Activated CD4-positive, alpha-beta T cell treated with anti-CD3 and anti-CD28 coated beads for 48 hours (primary cell): Measurements from ENCODE around the gene EML4.

Source experiments
- DNase-seq: peaks from one replicate; pipeline ENCODE4 v3.0.0-alpha.2; 2020

The EML4 gene

GRCh38 chr2:42138163-42139015 is 30.8 kb upstream of the EML4 start:
- no peak for DNase-seq

- DNase-seq: no peak
Measured at GRCh38 chr2:42139101-42139500, 30.1 kb upstream of the EML4 start.

- DNase-seq: no peak
Measured at GRCh38 chr2:42140496-42140895, 28.7 kb upstream of the EML4 start.

DNA sequence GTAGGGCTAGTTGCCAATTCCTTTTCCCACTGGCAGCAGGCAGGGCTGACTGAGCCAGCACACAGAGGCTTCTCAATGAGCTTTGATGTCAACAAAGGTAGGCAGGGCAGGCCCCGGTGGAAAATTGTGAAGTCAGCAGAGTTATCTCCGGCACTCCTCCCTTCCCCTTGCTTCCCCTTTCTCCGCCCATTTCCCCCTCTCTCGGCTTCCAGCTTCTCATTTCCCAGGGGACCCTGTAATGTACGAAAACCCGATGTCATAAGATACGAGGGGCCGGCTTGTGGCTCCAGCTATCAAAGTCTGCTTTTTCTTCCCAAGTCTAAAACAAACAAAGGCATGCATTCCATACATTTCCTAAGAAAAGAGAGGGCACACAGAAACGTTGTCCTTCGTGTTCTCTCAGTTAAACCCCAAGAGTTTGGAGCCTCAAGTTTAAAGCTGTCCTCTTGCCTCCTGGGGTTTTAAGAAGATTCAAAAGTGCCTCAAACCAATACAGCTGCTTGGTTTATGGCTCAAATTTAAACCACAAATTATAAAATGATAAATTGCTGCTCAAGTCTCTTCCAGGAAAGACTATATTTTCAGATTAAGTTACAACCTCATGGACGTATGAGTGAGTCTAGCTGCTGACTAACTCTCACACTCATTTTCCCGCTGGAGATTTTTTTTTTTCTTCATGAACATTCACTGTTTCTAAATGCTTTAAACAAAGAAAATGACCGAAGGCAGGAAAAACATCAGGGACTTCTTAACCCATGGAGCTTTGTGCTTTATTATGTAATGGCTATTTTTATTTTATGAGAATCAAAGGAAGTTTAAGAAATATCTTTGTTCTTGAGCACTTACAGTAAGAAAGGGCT is 27.2 kb upstream of the EML4 start:
- DNase-seq: peak; percentile 13

DNA sequence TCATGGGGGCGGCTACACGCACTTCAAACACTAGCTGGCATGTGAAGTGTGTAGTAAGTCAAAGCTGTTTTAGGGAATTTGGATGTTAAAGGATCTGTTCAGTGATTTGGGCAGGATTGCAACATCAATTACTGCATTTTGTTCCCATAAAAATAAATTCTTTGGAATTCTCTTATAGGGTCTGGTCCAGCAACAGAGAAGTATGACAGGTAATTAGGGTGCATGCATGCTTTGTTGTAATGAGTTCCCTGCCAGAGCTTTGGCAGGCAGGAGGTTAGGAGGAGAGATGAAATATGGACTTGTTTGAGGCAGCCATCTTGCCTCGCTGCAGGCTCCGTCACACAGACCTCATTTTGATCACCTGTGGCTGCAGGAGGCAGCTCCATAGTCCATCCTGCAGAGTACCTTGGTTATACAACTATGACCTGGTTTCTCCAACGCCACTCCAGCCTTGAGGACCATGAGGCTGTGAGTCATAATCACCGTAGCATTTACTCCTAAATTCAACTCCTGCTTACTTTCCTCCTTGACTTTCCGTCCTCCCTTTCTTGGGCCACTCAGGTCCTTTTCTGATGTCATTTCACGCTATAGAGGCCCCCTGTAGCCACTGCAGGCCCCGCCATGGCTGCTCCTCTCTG is 26.5 kb upstream of the EML4 start:
- no peak for DNase-seq

GRCh38 chr2:42147641-42148274 is 21.4 kb upstream of the EML4 start:
- no peak for DNase-seq

DNA sequence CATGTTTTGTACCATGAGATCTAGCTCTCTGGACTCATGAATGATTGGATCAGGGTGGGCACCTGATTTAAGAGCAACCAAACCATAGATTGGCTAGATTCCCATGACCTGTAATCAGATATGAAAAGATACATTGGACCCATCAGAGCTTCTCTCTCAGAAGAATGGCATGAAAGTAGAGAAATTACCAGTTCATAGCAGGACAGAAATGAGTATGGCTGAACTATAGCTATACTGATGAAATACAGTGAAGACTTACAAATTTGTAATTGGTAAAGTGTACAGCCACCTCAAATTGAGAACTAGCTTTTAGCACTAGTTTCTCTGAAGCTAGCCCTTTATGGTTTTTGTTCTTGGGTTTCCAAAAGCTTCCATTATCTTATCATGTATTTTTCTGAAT is 19.0 kb upstream of the EML4 start:
- no peak for DNase-seq

GRCh38 chr2:42153944-42154581 is 15.1 kb upstream of the EML4 start:
- DNase-seq: no peak

GRCh38 chr2:42156721-42157120 is 12.4 kb upstream of the EML4 start:
- no peak for DNase-seq

DNA sequence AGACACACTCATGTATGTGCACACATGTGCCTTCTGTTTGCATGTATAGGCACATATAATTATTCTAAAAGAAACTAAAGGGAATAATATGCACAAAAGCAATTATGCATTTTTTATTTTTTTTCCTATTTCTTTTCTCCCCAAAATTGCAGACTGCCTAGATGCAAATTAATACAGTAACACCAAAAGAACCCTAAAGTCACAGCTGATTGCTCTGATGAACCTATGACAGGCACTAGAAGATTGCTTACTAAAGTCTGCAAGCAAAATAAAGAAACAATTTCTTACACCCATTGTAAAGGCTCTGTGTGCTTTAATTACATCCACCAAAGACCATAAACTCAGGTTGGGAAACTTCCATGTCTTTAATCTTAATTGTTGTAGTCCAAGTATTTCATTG is 7.7 kb upstream of the EML4 start:
- no peak for DNase-seq

- DNase-seq: no peak
Measured at GRCh38 chr2:42163444-42164045, 5.6 kb upstream of the EML4 start.

- no peak for DNase-seq
Measured at GRCh38 chr2:42164046-42164445, 5.1 kb upstream of the EML4 start.

DNA sequence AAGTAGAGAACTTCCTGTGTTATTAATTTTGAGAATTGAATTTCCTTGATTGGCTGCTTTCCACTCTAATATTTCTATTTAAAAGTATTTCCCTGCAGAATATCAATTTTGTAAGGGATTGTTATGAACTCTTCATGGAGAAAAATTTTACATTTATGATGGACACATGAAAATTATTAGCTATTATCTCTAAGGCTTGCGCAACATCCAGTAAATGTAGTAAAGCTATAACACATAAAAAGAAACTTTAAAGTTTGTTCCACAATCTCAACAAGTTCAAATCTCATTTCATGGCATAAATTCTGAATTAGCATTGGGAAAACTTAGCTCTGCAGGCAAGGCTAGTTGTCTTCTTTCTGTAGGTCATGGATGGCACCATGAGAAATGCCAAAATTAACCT is 4.2 kb upstream of the EML4 start:
- DNase-seq: no peak

DNA sequence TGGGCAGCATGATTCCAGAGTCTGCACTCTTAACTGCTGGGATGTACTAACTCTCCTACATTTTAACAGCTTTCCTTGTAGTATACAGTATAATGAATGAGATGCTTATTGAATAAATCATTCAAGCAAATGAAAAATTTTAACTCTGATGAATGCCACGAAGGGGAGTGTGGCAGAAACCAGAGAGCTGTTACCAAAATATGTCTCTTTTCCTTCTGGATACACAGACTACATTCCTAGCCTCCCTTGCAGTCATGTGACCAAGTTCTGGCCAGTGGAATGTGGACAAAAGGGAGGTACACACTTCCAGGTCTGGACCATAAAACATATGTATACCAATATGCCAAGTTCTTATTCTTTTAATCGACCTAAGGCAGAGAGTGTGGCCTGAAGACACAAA is 1.7 kb upstream of the EML4 start:
- DNase-seq: no peak

- DNase-seq: no peak
Measured at GRCh38 chr2:42168459-42169099, 574 bp upstream of the EML4 start.

DNA sequence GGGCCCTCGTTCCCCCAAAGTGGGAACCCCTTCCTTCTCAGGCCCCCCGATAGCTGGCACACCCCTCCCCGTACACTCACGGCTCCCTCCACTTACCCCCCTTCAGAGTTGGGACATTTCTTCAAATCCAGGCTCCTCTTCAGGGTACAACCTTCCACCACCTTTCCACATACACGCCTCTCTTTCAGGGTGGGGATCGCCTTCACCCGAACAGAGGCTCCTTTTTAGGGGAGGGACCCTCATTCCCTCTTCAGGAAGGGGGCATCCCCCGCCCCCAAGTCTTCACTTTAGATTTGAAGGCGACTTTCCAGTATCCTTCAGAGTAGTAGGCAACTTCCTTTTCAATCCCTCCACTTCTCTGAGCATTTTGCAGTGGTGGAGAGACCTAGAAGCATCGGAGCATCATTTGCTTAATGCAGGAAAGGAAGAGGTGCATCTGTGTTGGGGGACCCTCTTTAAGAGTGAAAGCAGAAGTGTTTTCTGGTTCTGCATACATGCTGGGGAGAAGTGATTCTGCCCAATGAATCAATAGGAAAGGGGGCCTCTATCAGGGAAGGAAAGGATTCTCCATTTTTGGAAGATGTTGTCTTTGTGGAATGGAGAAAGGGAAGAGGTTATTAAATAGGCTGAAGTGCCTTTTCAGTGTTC is 845 bp downstream of the EML4 start:
- no peak for DNase-seq

DNA sequence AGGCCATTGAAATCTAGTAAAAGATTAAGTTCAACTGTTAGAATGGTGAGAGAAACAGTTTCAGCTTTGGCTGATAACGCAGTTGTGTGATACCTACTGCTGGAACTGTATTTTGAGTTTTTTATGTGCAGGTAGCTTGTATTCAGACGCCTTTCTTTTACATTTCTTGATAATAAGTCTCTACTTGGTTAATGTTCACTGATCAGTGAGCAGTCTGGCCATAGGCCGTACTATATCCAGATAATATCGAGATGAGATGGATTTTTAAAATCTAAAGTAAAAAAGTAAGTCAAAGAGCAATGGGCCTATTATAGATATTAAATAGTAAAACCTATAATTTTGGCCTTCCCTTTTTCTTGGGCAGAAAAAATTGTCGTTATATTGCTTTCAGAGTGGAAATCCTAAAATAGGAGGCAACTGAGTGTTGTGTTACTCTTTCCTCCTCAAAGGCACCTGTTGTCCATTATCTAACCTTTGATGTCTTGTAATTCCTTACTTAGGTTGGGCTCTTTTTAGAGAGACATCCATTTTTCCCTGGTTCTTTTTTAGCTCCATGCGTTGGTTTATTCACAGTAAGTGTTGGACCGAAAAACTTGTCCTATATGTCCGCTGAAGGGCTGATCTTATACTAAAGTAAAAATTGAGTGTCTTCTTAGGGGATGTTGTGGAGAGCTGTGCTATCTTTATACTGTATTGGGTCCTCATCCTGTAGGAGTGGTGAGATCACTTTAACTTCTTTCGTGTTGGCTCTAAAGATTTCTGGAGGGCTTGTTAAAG is 1.7 kb downstream of the EML4 start:
- DNase-seq: no peak

DNA sequence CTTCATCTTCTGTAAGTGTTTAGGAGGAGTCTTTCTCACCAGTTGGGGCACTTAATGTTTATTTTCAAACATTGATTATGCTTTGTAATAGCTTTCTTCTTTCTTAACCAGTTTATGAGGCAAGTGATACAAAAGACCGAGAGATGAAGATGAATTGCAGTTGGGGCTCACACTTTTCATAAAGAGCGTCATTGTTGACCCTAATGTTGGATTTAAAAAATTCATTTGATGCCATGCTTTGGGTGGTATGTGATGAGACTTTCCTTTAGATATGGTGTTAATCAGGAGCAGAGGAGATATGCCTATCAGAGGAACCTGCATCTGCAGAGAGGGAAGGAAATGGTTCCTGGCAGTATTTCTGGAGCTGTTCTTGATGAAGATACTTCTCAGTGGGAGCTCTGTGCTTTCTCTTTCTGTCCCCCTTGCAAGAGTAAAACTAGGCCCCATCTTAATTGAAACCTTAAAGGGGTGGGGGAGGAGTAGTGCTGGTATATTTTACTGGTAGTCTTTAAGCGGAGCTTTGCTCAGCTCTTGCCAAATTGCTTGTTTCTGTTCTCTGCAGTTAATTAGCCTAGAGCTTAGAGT is 2.3 kb downstream of the EML4 start:
- no peak for DNase-seq

- no peak for DNase-seq
Measured at GRCh38 chr2:42172020-42172419, 2.9 kb downstream of the EML4 start.

GRCh38 chr2:42172566-42172965 is 3.4 kb downstream of the EML4 start:
- no peak for DNase-seq
